Stimulated activated CD8-positive, alpha-beta memory T cell treated with anti-CD3 and anti-CD28 coated beads, Interleukin-2, amount 100 ng/mL, for 48 hours (primary cell): ENCODE results near the gene CCNY.
"Not testable (repeated sequence)": the region's sequence is repeated elsewhere in the genome, so short reads cannot be mapped to it uniquely, and the experiment has no call there.

Source experiments
- DNase-seq, 2 donors: peaks; one replicate each; pipeline ENCODE4 v3.0.0-alpha.2; 2020; ENCODE audit warnings: low read depth in 2 of 2

CCNY gene

GRCh38 chr10:35384265-35384868 is 48.1 kb downstream of the CCNY start:
- DNase-seq, result no peak

DNA sequence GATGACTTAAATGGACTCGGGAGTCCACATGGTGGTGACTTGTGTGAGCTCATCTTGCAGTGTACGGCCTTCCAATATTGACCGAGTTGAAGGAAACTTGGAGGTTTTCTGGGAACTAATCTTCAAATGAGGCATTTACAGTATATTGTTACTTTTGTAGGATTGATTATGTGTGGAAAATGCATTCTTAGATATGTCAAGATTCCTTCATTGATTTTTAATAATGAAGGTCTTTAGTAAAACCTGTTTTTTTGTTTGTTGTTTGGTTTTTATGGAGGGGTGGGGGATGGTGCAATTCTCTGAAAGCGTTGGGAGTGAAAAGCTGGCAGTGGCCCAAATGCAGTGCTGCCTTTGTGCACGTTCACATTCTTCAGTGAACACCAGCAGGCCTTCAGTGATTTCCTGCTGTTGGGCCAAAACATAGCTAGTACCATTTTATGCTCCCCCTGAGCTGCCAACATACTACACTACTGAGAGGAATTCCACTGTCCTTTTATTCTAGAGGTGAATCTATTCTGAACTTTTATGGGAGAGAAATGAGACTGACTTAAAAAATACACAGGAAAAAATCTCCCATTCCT is 50.4 kb downstream of the CCNY start:
- no peak for DNase-seq

GRCh38 chr10:35387768-35388167 is 51.5 kb downstream of the CCNY start:
- DNase-seq, result no peak

- DNase-seq, result no peak
These were observed 51.9 kb downstream of the CCNY start for GRCh38 chr10:35388197-35388596.

- no peak for DNase-seq
These were observed 52.4 kb downstream of the CCNY start for GRCh38 chr10:35388682-35389081.

DNA sequence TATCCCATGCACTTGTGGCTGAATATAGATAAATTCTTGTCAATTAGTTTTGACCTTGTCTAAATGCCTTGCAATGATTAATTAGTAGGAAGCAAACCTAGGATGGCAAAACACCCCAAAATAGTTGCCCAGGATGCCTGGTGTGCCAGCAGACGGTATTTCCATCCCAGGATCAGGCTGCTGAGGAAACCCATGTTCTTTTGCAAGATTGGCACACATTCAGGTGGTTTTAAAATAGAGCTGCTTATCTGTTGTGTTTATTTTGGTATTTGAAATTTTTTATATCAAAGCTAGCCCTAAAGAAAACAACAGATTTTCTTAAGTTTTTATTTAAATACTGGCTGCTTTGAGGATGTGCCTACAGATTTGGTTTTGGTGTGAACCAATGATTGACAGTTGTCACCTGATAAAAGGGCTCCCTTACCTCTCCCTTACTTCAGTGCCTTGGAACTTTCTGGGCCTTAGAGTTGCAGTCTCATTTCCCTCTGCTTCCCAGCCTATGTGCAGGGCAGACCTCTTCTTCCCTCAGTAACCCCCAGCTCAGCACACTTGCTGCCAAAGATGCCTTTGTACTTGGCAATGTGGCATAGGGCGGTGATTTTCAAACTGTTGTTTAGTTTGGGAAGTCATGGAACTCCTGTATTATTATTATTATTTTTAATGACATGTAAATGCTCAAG is 54.0 kb downstream of the CCNY start:
- no peak for DNase-seq

DNA sequence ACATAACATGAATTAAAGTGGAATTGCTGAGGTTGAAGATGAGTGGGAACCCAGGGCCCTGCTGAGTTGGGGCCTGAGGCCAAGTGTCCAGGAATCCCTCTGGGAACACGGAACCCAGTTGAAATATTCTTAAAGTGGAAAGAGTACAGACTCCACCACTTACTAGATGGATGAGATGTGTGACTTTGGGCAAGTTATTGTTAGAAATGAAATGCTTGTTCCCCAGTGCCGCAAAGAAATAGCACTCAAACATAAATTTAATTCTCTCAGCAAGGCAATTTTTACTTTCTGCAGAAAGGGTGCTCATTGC is 54.5 kb downstream of the CCNY start:
- DNase-seq, result no peak

GRCh38 chr10:35391153-35391953 is 55.0 kb downstream of the CCNY start:
- DNase-seq, result no peak

DNA sequence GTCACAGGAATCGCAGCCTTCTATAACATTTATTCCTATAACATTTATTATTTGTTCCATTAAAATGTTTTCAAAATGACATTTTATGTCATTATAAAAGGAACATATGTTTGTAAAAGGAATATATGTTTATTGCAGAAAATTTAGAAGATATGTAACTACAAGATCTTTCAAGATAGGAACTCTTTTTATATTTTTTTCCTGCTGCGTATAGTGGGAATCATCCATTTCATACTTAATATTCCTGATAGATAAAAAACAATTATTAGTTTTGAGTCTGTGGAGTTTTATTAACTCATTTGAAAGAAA is 55.6 kb downstream of the CCNY start:
- no peak for DNase-seq

DNA sequence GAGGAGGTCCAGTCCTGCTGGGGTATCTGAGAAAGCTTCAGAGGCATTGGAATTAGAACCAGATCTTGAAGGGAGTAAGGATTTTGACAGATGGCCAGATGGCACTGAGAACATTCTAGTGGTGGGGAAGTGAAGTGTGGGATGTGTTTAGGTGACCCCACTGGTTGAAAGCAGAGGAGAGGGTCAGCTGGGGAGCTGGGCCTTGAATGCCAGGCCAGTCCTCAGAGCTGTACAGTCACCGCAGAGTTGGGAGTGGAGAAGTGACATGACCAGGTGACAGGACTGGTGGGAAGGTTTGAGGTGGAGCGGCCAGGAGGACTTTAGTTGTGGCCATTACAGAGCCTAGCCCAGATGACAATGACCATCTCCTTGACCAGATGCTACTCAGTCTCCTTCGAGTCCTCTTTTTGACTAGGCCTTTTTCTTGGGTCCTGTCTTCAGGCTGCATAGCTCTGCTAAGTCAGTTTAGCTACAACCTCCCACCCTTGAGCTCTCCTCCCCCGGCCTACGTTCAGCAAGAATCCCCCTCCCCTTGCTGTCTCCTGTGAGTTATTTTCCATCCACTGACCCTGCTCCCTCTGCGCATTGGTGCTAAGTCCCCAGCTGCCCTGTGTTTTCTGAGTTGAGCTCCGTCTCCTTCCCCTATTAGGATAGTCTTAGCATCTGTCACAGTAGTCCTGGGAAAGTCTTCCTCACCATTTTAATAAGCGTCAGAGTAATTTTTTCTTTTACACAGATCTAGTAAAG is 56.3 kb downstream of the CCNY start:
- no peak for DNase-seq

DNA sequence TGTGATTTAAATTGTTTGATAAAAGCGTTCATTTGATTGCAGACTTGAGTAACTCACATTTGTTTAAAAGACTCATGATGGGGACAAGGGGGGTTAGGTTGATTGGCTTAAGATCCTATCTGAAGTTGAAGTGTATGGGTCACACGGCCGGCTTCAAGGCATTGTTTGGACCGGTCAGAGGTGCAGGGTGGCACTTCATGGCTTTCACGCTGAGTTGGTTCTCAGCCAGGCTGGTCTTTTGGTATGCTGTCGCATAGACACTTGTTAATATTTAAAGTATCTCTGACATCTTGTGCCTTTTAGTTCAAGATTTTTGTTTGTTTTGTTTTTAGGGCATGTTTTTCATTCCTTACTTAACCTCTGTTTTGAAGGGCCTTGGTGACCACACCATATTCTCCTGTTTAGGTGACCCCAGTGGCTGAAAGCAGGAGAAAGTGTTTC is 58.1 kb downstream of the CCNY start:
- DNase-seq, result no peak

DNA sequence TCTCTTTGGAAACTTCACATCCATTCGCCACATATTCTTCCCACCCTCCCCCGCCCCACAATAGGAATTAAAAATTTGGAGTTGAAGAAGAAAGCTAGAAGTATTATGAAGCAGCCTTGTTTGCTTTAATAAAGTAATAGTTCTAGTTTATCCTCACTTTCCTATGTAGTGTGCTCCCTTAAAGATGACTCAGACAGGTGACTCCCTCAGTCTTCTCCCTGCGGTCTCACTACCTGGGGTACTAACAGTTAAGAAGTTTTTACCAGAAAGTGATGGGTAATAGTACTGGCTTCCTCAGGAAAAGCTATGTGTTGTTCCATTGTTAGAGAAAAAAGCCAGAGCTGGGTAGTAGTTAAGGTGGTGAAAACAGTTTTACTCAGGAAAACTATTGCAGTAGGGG is 58.6 kb downstream of the CCNY start:
- DNase-seq, result no peak

DNA sequence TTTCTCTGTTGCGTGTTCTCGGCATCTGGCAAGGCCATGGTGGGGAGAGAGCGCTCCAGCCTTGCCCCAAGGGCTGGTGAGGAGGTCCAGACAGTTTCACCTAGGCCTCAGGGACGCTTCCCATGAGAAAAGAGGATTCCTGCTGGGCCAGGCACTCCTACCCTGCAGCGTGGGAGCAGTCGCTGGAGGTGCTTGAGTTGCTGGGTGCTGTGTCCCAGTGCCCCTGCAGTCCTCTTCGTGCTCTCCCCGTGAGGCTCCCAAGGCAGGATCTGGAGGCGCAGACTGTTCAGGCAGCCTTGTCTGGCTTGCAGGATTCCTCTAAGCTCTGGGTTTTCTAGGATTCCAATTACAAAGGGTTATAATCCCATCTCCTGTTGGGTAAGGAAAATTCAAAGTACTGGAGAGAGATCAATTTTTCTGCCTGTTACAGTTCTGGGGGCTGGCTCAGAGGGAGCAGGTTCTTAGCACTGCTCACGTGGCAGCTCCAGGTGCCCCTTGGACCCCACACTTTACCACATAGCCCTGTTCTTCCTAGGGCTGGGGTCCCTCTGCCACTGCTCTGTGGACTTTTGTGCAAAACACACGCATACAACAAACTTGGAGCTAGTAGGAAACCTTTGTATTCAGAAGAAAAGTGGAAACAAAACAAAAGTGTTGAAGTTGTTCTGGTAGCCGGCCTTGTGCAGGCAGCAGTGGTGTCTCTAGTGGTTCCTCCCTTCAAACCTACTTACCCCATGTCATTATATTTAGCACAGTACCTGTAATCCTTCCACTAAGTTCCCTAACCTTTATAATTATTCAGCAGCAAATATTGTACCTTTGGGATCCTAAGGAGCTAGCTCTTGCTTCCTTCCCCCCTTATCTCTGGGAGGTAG is 60.5 kb downstream of the CCNY start:
- no peak for DNase-seq

GRCh38 chr10:35397953-35398352 is 61.6 kb downstream of the CCNY start:
- no peak for DNase-seq

- no peak for DNase-seq
These were observed 62.0 kb downstream of the CCNY start for GRCh38 chr10:35398355-35398754.

DNA sequence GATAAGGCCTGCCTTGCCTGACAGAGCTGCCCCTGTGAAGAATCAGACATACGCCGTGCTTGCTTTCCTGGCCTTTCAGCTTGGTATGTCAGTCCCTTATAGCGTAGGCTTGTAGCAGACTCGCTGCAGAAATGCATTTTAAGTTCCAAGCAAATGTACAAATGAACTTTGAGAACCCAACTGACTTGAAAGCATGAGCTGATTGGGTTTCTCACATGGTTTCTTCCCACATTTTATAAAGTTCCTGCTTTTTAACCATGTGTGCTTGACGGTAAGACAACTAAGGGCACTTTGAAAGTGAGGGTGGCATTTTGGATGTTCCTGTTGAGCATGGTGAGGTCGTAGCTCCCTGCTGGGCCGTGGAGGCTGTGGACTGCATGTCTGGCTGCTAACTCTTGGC is 62.6 kb downstream of the CCNY start:
- DNase-seq, result no peak

DNA sequence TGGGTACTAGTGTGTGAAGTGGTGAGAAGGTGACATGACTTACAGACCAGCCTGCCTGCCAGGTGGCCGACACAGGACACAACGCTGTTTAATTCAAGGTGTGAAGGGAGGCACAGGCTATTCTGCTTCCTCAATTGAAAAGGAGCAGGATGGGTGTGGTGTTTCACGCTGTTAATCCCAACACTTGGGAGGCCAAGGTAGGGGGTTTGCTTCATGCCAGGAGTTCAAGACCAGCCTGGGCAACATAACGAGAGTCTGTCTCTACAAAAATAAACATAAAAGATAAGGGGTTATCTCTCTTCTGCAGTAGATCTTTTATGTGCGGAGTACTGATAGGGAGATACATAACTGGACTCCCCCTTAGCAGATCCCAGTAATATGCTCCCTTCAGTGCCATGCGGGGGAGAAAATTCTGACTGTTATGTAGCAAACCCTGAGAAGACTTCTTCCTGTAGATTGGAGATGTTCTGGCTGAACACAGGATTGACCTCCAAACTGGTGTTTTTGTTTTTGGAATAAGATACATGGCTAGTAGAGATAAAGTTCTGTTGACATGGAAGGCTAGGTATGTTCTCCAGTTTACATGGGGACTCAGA is 63.2 kb downstream of the CCNY start:
- DNase-seq, result no peak

GRCh38 chr10:35400595-35401268 is 64.4 kb downstream of the CCNY start:
- no peak for DNase-seq

- DNase-seq, result not testable (repeated sequence)
These were observed 67.2 kb downstream of the CCNY start for GRCh38 chr10:35403491-35403890.

- DNase-seq, result not testable (repeated sequence)
These were observed 67.8 kb downstream of the CCNY start for GRCh38 chr10:35404077-35404476.
